Measurements from ENCODE around the gene NMNAT2. TPM values are rescaled to one million over a fixed set of nuclear protein-coding genes. Genes with fewer than 3 reads are reported as not detected.

The NMNAT2 gene
- total RNA-seq, 4 donors from 2014 or later: 0.10 to 0.29 (median 0.26) TPM; not detected in 1

DNA sequence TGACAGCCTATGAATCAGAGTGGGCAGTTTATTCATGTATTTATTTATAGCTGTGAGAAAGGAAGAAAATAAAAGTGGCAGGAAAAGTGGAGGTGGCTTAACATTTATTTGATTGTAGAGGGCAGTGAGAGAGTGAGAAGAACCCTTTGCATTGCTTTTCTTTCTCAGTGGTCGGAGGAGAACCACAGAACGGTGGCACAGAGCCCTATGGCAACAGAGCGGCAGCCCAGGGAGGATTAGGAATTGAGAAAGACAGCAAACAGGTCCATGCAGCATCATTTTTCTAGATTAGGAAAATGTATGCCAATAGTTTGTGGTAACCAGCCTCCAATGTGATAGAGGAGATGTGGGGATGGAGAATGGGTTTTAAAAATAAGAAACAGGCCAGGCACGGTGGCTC lies 53.1 kb downstream of the NMNAT2 start:
- DNase-seq (no peak), ATAC-seq (no peak)
- intact Hi-C loops (cut with DNase I; ENCODE audit: low total_unique reads): no loop called here
- Histone ChIP-seq H3K4me1 (peaks cover 0 to 4% of the 10 kb centered on the region in 2 donors), H3K27me3 (no peaks in the 10 kb centered on the region), H3K9me3 (no peaks in the 10 kb centered on the region), H3K4me3 (no peak overlapping the region), H3K27ac (no peak overlapping the region), H3K36me3 (no peaks in the 10 kb centered on the region)
- TF ChIP-seq, protein P1, sequence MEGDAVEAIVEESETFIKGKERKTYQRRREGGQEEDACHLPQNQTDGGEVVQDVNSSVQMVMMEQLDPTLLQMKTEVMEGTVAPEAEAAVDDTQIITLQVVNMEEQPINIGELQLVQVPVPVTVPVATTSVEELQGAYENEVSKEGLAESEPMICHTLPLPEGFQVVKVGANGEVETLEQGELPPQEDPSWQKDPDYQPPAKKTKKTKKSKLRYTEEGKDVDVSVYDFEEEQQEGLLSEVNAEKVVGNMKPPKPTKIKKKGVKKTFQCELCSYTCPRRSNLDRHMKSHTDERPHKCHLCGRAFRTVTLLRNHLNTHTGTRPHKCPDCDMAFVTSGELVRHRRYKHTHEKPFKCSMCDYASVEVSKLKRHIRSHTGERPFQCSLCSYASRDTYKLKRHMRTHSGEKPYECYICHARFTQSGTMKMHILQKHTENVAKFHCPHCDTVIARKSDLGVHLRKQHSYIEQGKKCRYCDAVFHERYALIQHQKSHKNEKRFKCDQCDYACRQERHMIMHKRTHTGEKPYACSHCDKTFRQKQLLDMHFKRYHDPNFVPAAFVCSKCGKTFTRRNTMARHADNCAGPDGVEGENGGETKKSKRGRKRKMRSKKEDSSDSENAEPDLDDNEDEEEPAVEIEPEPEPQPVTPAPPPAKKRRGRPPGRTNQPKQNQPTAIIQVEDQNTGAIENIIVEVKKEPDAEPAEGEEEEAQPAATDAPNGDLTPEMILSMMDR (IDR thresholded peaks at IDR 0.05 in 4 of 5, conservative IDR thresholded peaks at IDR 0.05 in 1 of 5): no peak
- no peak for TF ChIP-seq POLR2A (IDR thresholded peaks at IDR 0.05)
- in situ Hi-C loops (cut with MboI; ENCODE audit: low sequenced_read_pairs in 4 of 4): no loop called here

DNA sequence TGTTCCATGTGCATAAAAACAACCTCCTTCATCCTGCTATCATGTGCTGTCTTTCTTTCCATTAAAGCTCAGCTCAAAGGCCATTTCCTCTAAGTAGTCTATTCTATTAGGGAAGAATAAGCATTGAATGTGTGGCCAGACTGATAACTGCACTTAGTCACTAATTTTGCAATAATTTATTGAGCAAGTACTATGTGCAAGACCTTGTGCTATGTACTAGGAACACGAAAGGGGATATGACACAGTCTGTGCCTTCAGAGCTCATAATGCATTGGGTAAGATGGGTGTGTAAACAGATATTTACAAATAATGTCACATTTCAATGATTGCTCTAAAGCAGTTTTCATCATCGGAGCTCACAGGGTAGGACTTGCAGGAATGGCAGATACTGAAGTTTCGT lies 54.2 kb downstream of the NMNAT2 start:
- no peak for TF ChIP-seq POLR2A (IDR thresholded peaks at IDR 0.05)
- TF ChIP-seq, protein P1 (IDR thresholded peaks at IDR 0.05 in 4 of 5, conservative IDR thresholded peaks at IDR 0.05 in 1 of 5): no peak
- Histone ChIP-seq H3K4me3 (no peak overlapping the region), H3K27ac (no peak overlapping the region), H3K27me3 (no peaks in the 10 kb centered on the region), H3K36me3 (no peaks in the 10 kb centered on the region), H3K4me1 (peaks cover 0 to 4% of the 10 kb centered on the region in 2 donors), H3K9me3 (no peaks in the 10 kb centered on the region)
- intact Hi-C loops (cut with DNase I; ENCODE audit: low total_unique reads): no loop called here
- in situ Hi-C loops (cut with MboI; ENCODE audit: low sequenced_read_pairs in 4 of 4): no loop called here
- DNase-seq (no peak), ATAC-seq (no peak)

DNA sequence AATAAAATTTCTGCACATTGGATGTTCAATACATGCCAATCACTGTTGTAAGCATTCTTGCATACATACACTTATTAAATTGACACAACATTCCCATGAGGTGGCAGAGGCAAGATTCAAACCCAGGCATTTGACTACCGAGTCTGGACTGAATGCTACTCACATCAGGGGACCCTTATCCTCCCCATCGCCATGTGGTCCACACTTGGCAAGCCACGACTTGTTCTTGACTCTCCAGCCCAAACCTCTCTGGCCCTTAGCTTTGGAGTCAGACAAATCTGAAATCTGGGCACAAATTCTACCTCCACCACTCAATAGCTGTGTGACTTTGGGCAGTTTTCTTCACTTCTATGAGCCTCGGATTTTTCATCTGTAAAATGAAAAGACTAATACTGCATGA lies 57.1 kb downstream of the NMNAT2 start:
- H3K27ac ChIP-seq: no peak overlapping the region
- no peaks in the 10 kb centered on the region for H3K27me3 ChIP-seq
- no peaks in the 10 kb centered on the region for H3K9me3 ChIP-seq
- DNase-seq: no peak
- no peak for TF ChIP-seq POLR2A (IDR thresholded peaks at IDR 0.05)
- TF ChIP-seq, protein P1 (IDR thresholded peaks at IDR 0.05 in 4 of 5, conservative IDR thresholded peaks at IDR 0.05 in 1 of 5): no peak
- intact Hi-C loops (cut with DNase I; ENCODE audit: low total_unique reads): no loop called here
- no peaks in the 10 kb centered on the region for H3K36me3 ChIP-seq
- in situ Hi-C loops (cut with MboI; ENCODE audit: low sequenced_read_pairs in 4 of 4): no loop called here
- H3K4me3 ChIP-seq: no peak overlapping the region
- H3K4me1 ChIP-seq: no peaks in the 10 kb centered on the region
- ATAC-seq: no peak

DNA sequence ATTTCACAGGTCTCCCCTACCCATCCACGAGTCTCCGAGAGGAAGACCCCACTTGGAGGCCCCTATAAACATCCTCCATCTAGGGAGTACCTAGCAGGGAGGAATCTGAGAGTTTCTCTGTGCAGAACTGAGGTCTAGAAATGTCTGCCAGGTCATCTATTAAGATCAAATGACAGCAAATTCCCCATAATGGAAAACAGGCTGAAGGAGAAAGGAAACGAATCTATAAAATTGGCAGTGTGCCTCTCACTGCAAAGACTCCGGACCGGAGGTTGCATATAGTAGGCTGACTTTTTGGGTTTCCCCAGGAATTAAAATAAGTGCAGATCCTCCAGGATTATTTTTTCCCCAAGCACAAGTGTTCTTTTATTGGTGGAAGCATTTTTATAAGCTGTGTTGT lies 57.7 kb downstream of the NMNAT2 start:
- Histone ChIP-seq H3K9me3 (no peaks in the 10 kb centered on the region), H3K4me1 (no peaks in the 10 kb centered on the region), H3K27ac (no peak overlapping the region), H3K4me3 (no peak overlapping the region), H3K27me3 (no peaks in the 10 kb centered on the region), H3K36me3 (no peaks in the 10 kb centered on the region)
- no peak for ATAC-seq
- in situ Hi-C loops (cut with MboI; ENCODE audit: low sequenced_read_pairs in 4 of 4) (no loop called here), intact Hi-C loops (cut with DNase I; ENCODE audit: low total_unique reads) (no loop called here)
- DNase-seq: no peak
- TF ChIP-seq POLR2A (IDR thresholded peaks at IDR 0.05): no peak
- TF ChIP-seq, protein P1 (IDR thresholded peaks at IDR 0.05 in 4 of 5, conservative IDR thresholded peaks at IDR 0.05 in 1 of 5): no peak

DNA sequence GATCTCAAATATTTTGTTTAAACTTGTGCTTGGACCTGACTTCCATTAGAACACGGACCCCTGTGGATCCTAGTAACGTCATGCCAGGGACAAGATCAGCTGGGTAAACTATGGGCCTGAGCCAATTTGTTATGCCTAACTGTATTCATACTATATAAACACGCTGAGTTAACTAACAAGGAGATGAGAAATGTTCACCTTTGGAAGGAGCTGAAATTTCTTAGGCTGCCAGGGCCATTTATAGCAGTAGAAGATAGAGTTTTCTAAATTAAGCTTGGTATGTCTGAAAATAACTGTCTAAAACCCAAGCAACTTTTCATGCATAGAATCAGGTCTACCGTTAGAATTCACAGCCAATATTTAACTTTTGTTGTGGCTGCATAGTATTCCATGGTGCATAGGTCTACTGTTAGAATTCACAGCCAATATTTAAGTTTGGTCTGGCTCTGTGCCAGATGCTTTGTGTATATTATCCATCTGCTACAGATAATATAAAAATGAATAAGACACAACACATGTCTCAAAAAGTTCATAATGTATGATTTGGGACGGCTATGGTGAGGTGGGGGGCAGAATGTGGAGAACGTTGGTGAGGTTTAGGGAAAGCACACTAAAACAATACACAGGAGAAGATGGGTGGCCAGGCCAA lies 61.5 kb downstream of the NMNAT2 start:
- ATAC-seq: no peak

More for the DNA sequence above, 61.5 kb downstream of the NMNAT2 start:
- TF ChIP-seq POLR2A (IDR thresholded peaks at IDR 0.05): no peak
- TF ChIP-seq, protein P1 (IDR thresholded peaks at IDR 0.05 in 4 of 5, conservative IDR thresholded peaks at IDR 0.05 in 1 of 5): no peak
- Histone ChIP-seq H3K4me3 (no peak overlapping the region), H3K9me3 (no peaks in the 10 kb centered on the region), H3K4me1 (no peaks in the 10 kb centered on the region), H3K36me3 (no peaks in the 10 kb centered on the region), H3K27ac (no peak overlapping the region), H3K27me3 (no peaks in the 10 kb centered on the region)
- intact Hi-C loops (cut with DNase I; ENCODE audit: low total_unique reads): no loop called here
- in situ Hi-C loops (cut with MboI; ENCODE audit: low sequenced_read_pairs in 4 of 4): no loop called here
- no peak for DNase-seq
